Stimulated activated CD8-positive, alpha-beta memory T cell treated with anti-CD3 and anti-CD28 coated beads, Interleukin-4, amount 100 ng/mL, for 4 hours (primary cell): ENCODE data around the gene TMEM179B.
"Not testable (repeated sequence)": the region's sequence is repeated elsewhere in the genome, so short reads cannot be mapped to it uniquely, and the experiment has no call there.

Experiments
- DNase-seq, 2 donors: peaks; one replicate each; pipeline ENCODE4 v3.0.0-alpha.2; 2020; ENCODE audit warnings: low read depth in 2 of 2, low spot score in 1 of 2

TMEM179B gene

GRCh38 chr11:62787005-62787759 is at the start of gene TMEM179B:
Gene TMEM179B (plus strand): TSS chr11:62787402. CDS start chr11:62787432, 30 bp downstream.
- DNase-seq, result peak; percentile 97 to 99

- DNase-seq, result no peak
Observed at GRCh38 chr11:62747475-62748160, 39.6 kb upstream of the TMEM179B start.

DNA sequence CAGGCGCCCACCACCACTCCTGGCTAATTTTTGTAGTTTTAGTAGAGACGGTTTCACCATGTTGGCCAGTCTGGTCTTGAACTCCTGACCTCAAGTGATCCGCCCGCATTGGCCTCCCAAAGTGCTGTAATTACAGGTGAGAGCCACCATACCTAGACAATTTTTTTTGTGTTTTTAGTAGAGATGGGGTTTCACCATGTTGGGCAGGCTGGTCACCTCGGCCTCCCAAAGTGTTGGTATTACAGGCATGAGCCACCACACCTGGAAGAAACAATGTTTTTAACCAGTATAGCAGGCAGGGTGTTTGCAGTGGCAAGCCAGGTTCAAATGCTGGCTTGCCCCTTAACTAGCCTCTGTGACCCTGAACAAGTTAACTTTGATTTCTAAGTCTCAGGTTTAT is 37.3 kb upstream of the TMEM179B start:
- DNase-seq, result not testable (repeated sequence)

GRCh38 chr11:62752177-62752785 is 34.9 kb upstream of the TMEM179B start:
- DNase-seq, result no peak

- DNase-seq, result no peak
Observed at GRCh38 chr11:62752994-62753735, 34.0 kb upstream of the TMEM179B start.

GRCh38 chr11:62753736-62754603 is 33.2 kb upstream of the TMEM179B start, which contains the start of gene ZBTB3:
Gene ZBTB3 (minus strand): TSS chr11:62754160. CDS start chr11:62753664, 496 bp downstream.
- peak; percentile 92 to 94 for DNase-seq

- no peak for DNase-seq
Observed at GRCh38 chr11:62755086-62755615, 32.1 kb upstream of the TMEM179B start.

- no peak for DNase-seq
Observed at GRCh38 chr11:62757846-62758788, 29.1 kb upstream of the TMEM179B start.

- not testable (repeated sequence) for DNase-seq
Observed at GRCh38 chr11:62760867-62761227, 26.4 kb upstream of the TMEM179B start.

DNA sequence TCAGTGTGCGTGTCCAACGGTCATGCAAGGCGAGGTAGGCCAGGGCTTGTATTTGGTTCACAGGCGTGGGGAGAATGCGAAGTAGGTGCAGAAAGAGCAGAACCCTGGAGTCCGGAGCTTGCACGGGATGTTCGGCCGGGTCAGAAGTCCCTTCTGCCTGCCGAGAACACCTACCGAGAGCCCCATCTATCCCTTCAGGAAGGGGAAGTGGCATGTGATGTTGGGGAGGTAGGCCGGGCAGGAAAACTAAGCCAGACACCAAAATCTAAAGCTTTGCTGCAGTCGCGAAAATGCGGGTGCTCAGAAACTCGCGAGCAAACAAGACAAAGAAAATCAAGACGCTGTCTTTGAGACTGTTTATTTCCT is 16.4 kb upstream of the TMEM179B start:
- no peak for DNase-seq

GRCh38 chr11:62771144-62772021 is 15.8 kb upstream of the TMEM179B start, which contains the start of gene TAF6L:
Gene TAF6L (plus strand): TSS chr11:62771396. CDS start chr11:62775784, 4,388 bp downstream.
- DNase-seq, result peak; percentile 83 to 88

DNA sequence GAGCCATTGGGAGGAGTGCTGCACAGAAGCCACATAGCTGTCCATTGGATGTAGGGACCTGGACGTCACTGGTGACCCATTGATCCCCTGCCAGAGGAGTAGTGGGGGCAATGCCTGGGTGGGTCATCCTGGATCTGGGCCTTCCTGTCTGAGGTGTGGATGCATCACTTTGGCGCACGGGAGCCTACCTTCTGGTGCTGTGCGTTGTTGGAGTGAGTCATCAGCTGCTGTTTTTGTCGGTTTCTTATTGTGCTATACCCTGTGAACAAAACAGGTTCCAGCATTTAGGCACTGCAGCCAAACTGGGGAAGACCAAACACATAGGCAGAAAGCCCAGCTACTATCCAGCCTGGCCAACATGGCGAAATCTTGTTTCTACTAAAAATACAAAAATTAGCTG is 12.8 kb upstream of the TMEM179B start:
- DNase-seq, result no peak

DNA sequence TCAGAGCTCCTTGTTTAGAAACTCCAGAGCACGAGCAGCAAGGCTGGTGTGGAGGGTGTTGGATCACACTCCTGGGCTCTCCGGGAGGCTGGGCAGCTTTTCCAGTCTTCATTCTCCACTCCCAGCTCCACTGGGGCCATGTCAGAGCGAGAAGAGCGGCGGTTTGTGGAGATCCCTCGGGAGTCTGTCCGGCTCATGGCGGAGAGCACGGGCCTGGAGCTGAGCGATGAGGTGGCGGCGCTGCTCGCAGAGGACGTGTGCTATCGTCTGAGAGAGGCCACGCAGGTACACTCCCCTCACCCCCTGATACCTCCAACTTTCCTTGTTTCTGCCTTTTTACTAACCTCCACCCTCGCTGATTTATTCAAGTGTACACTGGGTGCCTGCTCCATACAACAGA is 11.6 kb upstream of the TMEM179B start:
- DNase-seq, result no peak

DNA sequence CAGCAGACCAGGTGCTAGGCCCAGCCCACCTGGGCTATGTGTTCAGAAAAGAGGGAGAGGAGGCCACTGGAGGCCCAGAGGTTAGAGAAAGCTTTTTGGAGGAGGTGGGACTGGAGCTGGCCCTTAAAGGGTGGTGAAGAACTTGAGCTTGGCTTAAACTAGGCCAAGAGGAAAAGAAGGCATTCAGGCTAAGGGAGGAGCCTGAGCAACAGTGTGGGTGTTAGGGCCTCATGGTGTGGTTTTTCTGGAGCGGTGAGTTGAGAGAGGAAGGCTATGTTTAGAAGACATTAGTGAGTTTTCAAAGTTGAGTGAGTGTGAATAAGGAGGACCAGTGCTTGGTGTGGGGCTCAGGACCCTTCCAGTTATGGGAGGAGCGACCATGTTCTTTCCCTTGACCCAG is 9.8 kb upstream of the TMEM179B start:
- DNase-seq, result no peak

GRCh38 chr11:62778441-62778840 is 8.8 kb upstream of the TMEM179B start:
- no peak for DNase-seq

DNA sequence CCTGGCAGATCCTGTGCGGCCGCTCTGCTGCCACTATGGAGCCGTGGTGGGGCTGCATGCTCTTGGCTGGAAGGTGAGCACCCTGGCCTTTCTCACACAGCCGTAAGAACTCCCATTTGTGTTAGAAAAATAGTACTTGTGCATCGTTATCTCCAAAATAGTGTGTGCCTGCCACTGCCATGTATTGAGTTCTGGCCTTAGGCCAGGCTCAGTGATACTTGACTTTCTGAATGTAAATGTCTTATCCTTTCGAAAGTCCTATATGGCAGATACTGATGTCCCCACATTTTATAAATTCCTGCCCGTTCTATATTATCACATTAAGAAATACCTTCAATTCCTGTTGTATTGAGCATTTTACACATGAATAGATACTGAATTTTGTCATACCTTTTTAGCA is 4.4 kb upstream of the TMEM179B start:
- no peak for DNase-seq

- DNase-seq, result peak; percentile 61 to 72
Observed at GRCh38 chr11:62786318-62787004, 741 bp upstream of the TMEM179B start.
